SK-N-SH treated with all-trans-retinoic acid at 6 μM for 48 hours (cell line): ENCODE results near the gene ARSH.

Experiments used
- ARNTL ChIP-seq: fragments of 450-650 bp; formaldehyde crosslinking; IDR thresholded peaks from 2 replicates; pipeline ENCODE4 v1.5.0; 2020; ENCODE audit warnings: low read depth, mild to moderate bottlenecking, moderate library complexity, borderline replicate concordance
- BACH2 ChIP-seq: fragments of 250-450 bp; sonication (Bioruptor Pico); IDR thresholded peaks from 2 replicates; pipeline ENCODE4 v1.9.0; 2021; ENCODE audit warnings: mild to moderate bottlenecking, borderline replicate concordance
- CREB5 ChIP-seq: fragments of 250-450 bp; sonication (Bioruptor Pico); IDR thresholded peaks from 2 replicates; pipeline ENCODE4 v1.5.1; 2020; ENCODE audit warnings: low read depth, mild to moderate bottlenecking, moderate library complexity
- ISL1 ChIP-seq: fragments of 250-450 bp; sonication (Bioruptor Pico); IDR thresholded peaks from 2 replicates; pipeline ENCODE4 v2.1.2; 2022; ENCODE audit warnings: mild to moderate bottlenecking, moderate library complexity
- OSR1 ChIP-seq: fragments of 250-450 bp; sonication (Bioruptor Pico); IDR thresholded peaks from 2 replicates; pipeline ENCODE4 v1.8.0; 2022; ENCODE audit warnings: moderate library complexity, mild to moderate bottlenecking, inconsistent platforms
- TSHZ2 ChIP-seq: fragments of 250-450 bp; sonication (Bioruptor Pico); IDR thresholded peaks from 2 replicates; pipeline ENCODE4 v1.5.0; 2020; ENCODE audit warnings: mild to moderate bottlenecking, moderate library complexity
- ZFP30 ChIP-seq: fragments of 450-650 bp; formaldehyde crosslinking; IDR thresholded peaks from 2 replicates; pipeline ENCODE4 v1.5.0; 2022; ENCODE audit warnings: mild to moderate bottlenecking, moderate library complexity
- ZNF565 ChIP-seq: fragments of 450-650 bp; formaldehyde crosslinking; conservative IDR thresholded peaks from 2 replicates; pipeline ENCODE4 v1.5.0; 2020; ENCODE audit warnings: low read depth, mild to moderate bottlenecking, moderate library complexity
- ZNF70 ChIP-seq: fragments of 450-650 bp; formaldehyde crosslinking; IDR thresholded peaks from 2 replicates; pipeline ENCODE4 v1.5.0; 2020; ENCODE audit warnings: mild to moderate bottlenecking, moderate library complexity

- TF ChIP-seq ZNF565 (CRISPR knock-in tag) = no peak
- TF ChIP-seq BACH2 = no peak
- TF ChIP-seq ZFP30 = no peak
- no peak for TF ChIP-seq ISL1 (CRISPR knock-in tag)
- TF ChIP-seq OSR1 (CRISPR knock-in tag) = no peak
- no peak for TF ChIP-seq ZNF70 (CRISPR knock-in tag)
- no peak for TF ChIP-seq TSHZ2 (CRISPR knock-in tag)
- no peak for TF ChIP-seq CREB5 (CRISPR knock-in tag)
- no peak for TF ChIP-seq ARNTL (CRISPR knock-in tag)
These were observed at the start of gene ARSH for GRCh38 chrX:3006495-3006894.
